GM18868 (cell line): ENCODE measurements around the gene ST3GAL6.
A peak's percentile ranks its signal among the peaks of the same experiment; 100 is the strongest.

Experiments used
- ATAC-seq: cut with Tn5 transposase; IDR thresholded peaks from one replicate; pipeline ENCODE4 v1.9.1; 2021; ENCODE audit warnings: mild to moderate bottlenecking, moderate library complexity; ENCODE audit not compliant: unreplicated experiment

ST3GAL6 gene

DNA sequence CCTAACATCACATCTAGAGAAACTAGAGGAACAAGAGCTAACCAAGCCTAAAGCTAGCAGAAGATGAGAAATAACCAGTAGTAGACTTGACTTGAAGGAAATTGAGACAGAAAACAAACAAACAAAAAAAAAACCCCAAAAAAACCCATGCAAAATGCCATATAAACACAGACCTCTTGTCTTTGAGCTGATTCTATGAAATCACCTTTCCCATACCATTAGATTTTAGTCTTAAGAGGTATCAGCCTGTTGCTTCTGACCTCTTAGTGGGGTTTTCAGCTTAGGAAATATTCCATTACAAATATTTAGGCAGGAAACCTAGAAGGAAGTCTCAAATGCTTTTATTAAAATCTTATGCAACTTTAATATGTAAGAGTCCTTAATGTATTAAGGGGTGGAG lies 23.9 kb upstream of the ST3GAL6 start:
- ATAC-seq = peak; percentile 46

DNA sequence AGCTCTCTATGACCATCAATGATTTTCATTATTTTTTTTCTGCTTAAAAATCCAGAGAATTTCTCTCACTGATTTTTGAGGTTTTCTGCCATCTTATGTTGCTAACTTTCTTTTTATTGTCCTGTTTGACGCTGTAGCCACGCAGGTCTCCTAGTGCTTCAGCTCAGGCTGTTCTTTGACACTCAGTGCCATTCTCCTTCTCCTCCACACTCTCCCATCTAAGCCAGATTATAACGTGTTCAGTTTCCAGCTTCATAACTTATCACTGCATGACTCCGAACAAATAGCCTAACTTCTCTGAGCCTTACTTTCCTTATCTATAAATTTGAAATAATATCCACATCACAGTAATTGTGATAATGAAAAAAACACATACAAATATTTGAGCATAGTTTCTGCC lies 22.8 kb upstream of the ST3GAL6 start:
- ATAC-seq = no peak

DNA sequence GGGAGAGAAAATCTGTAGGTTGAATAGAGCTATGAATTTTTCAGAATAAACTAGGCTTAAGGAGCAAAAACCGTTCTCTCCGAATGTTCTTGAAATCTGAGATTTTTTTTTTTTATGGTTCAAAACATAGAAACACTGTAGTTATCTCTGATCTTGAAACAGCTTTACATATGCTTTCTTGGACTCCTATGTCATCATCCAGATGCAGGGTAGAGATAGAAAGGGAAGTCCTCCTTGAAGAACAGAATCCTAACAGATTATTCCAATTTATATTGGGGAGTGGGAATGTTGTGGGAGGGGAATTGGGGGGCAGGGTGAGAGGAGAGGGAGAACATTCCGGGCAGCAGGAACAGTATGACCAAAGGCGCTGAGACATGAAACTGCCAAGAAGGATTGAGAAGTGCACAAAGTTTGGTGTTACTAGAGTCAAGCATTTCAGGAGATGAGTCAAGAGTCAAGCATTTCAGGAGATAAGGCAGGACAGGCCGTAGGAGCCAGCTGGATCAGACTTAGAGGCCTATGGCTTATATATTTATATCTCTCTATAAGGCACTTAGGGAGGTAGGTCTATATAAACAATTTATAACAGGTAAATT lies 21.9 kb upstream of the ST3GAL6 start:
- ATAC-seq = no peak

DNA sequence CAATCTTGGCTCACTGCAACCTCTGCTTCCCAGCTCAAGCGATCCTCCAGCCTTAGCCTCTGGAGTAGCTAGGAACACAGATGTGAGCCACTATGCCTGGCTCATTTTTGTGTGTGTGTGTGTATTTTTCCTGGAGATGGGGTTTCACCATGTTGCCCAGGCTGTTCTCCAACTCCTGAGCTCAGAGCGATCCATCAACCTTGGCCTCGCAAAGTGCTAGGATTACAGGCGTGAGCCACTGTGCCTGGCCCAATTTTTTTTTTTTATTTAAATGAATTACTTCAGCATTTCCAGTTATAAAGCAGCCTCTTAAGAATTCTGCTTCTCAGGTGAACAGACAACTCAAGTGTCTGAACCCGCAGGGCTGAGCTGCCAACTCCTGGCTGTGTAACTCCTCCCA lies 20.1 kb upstream of the ST3GAL6 start:
- ATAC-seq = no peak

DNA sequence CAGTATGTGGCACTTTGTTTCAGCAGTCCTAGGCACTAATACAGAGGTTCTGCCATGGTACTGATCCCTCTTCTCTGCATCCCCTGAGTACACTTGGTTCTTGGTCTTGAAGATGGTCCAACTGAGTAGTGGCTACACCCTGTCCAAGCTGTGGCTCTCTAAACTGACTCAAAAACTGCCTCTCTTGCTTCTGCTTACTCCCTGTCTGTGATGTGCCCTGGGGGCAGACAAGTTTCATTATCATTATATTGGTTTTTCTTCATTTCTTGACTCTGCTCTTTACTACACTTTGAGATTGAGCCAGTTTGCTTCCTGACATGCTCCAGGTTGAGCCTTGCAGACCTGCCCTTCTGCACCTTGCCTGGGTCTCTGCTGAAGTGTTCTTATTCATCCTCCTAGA lies 18.9 kb upstream of the ST3GAL6 start:
- ATAC-seq = peak; percentile 62

DNA sequence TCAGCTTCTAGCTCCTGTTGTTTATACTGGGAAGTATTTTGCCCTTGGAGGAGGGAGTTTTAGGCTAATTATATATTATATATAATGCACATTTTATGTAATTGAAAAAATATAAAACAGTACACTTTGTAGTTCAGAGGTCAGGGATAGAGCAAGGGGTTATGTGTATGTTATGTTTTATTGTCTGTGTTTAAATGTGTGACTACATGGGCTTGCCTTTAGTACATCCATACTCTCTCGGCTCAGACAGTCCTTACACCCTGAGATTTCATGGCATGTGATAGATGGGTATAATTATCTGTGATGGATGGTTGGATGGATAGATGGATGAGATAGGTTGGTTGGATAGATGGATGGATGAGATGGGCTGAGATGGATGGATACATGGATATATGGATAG lies 17.4 kb upstream of the ST3GAL6 start:
- no peak for ATAC-seq

DNA sequence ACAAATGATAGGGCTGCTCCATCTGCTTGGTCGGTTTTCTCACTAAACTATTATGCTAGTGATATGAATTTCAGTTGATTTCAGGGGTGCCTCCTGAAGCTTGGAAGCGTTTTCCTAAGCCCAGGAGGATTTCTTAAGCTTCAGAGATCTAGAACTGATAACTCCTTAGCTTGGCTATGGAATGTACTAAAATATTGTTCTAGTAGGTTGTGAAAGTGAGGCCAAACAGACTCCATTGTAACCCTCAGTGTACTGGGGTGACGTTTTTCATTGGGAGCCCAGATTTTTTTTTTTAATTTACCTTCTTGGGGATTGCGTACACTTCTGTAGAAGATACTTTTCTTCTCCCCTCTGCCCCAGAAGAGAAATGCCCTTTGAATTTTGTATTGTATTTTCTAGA lies 17.0 kb upstream of the ST3GAL6 start:
- no peak for ATAC-seq

DNA sequence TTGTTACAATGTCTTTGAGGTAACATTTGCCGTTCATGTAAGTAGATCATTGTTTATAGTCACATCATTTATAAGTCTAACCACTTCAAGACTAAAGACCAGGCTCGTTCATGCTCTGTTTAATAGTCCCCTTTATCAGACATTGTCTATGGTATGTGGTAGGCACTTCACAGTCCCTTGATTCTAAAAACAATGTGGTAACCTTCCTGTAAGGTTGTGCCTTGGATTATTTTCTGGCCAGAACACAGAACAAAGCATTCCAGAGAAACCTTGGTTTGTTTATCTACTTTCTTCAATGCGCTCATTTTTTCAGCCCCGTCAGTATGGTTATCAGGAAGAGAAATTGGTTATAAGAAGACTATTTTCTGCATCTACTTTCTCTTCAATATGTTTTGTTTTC lies 16.3 kb upstream of the ST3GAL6 start:
- no peak for ATAC-seq

DNA sequence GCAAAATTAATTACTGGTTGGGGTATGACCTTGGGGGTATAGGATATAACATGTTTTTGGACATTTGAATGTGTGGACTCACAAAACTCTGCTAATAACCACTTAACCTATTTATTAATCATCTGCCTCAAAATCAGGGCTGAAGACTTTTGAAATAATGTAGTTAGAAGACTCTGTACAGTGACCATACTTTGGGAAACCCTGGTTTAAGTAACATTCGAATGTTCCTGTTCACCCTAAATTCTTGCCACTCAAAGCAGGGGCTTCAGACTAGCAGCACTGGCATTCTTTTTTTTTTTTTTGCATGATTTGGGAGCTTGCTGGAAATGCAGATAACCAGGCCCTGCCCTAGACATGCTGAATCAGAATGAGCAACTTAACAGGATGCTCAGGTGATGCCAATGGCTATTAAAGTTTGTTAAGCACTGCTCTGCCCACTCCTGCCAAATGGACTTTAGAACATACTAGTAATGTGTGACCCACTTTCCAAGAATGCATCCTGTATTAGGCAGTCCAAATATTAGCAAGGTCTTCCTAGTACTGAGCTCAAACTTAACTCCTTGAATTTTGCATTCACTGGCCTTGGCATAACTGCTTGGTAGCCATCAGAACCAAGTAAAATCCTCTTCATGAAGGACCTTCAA lies 12.7 kb upstream of the ST3GAL6 start:
- ATAC-seq = no peak

DNA sequence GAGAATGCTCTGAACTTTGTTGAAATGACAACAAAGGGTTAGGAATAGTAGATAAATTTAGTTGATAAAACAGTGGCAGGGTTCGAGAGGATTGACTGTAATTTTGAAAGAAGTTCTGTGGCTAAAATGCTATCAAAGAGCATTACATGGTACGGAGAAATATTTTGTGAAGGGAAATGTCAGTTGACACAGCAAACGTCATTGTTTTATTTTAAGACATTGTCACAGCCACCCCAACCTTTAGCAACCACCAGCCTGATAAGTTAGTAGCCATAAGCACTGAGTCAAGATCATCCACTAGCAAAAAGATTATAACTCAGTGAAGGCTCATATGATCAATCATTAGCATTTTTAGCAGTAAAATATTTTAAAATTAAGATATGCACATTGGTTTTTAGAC lies 8.7 kb upstream of the ST3GAL6 start:
- peak; percentile 38 for ATAC-seq

DNA sequence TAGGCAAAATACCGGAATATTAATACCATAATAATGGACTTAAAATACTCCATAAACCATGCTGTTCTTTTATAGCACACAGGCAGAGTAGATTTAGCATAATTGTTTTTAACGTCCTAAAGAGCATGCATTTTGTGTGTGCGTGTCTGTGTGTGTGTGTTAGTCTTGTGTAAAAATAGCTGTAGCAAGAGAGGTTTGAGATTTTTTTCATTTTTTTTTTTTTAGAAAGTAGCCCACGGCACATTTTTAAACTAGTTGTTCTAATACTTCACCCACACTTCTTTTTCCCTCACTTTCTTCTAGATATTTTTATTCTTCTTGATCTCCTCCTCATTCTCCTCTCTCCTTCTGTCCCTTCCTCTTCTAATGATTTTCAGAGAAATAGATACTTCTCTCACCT lies 7.5 kb upstream of the ST3GAL6 start:
- ATAC-seq = no peak

DNA sequence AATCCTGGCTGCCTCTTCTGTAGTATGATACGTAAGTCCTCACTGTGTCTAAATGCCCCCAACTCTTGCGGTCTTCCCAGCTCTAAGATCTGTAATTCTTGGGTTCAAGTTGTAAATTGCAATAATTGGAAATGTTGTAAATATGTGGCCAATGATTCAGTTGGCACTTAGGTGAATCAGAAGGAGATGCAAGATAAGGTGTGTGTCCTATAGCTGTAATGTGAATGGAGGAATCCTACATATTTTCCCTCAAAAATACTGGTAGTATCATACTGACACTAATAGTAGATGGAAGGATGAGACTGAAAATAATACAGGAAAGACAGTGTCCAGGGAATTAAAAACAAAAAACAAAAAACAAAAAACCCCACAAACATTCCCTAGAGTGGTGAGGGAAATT lies 3.5 kb upstream of the ST3GAL6 start:
- ATAC-seq = no peak

DNA sequence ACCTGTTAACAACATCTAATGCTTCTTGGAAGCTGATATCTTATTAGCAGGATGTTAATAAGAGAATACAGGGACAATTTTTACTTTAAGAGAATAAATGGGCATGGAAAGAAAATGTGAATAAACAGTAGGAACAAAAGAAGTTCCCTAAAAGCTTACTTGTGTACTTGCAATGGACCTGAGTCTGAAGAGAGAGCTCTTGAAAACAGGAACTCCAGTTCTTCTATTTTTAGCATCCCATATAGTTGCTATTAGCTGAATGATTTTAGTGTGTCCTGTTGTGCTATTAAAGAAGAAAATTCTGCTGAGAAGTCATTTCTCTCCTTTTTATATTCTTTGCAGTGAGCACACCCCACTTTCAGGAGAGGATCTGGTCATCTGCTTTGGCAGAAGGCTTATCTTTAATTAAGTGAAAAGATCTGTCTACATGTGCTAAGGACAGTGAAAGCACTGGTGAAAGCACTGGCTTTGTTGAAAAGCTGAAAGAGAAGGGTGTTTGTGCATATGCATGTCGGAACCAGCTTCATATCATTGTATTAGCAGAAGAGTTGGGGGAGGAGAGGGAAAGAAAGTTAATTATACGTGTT lies 1.4 kb upstream of the ST3GAL6 start:
- ATAC-seq = no peak

DNA sequence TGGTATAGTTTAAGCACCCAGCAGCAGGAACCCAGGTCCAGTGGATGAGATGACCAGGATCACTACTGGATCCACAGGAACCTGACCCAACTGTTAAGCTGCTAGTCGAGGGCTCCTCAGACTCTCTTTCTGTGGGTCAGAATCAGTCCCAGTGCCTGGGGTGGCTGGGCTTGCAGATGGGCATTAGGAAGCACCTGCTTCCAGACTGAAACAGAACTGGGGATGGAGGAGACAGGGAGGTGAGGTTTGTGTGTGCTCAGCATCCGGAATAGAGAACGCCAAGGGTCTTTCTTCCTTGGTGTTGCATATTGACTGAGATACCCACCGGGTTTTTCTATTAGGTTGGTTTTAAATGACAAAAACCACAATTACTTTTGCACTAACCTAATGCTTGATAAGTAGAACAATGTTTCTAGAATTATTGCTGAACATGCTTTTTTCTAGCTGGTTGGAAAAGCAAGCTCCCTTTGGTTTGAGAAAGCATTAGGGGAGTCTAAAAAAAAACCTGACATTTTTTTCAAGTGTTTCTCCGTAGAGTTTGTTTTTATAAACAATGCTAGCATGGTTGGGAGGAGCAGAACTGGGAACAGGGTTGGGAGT lies 779 bp downstream of the ST3GAL6 start:
- ATAC-seq = no peak

DNA sequence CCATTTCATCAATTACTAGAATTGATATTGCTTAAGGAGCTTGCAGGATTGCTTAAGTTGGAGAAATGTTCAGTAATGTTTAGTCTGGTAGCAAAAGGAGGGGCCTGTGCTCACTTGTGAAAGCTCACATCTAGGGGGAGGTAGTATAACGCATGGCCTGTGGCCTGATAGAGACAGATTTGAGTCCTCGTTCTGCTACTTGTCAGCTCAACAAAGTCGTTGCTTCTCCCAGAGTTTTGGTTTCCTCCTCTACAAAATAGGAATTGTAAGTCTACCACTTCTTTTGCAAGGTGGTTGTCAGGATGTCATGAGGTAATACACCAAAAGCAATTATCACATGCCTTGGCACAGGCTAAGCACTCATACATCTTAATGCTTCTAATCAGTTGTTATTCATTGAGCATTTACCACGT lies 1.3 kb downstream of the ST3GAL6 start:
- ATAC-seq = no peak

DNA sequence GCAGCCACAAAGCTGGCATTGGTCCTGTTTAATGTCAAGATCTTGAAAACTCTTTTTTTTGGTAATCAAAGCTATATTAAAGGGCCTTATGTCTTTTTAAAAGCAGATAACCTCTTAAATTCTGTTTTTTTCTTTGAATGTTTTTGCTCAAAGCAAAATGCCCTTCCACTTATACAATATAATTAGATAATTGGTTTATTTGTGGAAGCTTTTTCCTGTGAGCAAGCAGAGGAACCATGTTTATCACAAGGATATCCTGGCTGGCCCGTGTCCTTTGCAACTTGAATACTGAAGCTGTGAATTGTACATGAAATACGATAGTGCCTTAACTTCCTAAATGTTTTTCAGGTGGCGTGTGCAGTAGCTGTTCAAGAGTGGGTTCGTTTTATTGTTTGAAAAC lies 2.6 kb downstream of the ST3GAL6 start:
- no peak for ATAC-seq

DNA sequence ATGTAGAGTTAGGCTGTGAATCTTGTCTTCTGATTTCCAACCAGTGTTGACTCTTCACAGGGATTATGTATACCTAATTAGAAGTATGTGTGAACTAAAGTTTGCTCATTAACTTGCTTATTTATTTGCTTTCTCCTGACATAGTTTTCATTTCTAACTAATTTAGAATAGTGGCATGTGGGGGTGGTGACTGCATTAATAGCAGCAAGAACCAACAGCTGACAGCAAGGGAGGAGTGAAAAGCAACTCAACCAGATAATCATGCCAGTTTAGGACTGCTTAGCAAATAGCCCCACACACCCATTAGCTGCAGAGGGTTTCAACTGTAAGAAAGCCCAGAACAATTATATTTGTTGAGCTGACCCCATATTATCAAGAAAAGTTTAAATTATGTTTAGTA lies 3.8 kb downstream of the ST3GAL6 start:
- ATAC-seq = no peak

DNA sequence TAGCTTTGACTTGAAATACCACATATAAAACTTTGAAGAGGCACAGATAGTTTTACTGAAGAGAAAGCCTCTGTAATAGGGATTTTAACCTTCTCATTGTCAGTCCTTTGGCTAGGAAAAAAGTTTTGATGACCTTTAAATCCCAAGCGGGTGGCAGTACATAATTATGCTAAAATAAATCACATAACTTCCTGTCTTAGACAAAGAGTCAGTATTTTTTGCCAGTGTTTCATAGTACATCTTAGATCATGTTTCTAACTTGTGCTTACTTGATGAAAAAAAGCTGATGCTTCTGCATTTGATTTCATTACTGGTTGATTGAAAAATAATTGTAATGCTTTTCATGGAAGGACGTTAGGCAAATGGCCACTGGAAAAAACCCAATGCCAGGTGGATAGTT lies 5.8 kb downstream of the ST3GAL6 start:
- ATAC-seq = no peak

DNA sequence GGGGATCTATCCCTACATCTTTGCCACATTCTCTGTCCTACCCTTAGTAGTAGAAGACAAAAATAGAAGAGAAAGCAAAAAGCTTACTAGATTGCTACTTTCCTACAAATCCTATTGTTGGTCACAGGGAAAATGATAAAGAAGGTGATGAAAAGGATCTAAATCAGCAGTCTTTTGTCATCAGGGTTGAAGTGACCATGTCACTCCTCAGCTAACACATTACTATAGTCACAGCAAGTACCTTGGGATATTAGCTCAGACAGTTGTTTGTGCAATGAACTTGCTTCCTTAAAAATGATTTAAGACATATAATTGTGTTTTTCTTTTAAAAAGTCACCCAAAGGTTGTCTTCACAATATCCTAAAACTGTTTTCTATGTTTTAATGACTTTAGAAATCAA lies 6.3 kb downstream of the ST3GAL6 start:
- no peak for ATAC-seq

DNA sequence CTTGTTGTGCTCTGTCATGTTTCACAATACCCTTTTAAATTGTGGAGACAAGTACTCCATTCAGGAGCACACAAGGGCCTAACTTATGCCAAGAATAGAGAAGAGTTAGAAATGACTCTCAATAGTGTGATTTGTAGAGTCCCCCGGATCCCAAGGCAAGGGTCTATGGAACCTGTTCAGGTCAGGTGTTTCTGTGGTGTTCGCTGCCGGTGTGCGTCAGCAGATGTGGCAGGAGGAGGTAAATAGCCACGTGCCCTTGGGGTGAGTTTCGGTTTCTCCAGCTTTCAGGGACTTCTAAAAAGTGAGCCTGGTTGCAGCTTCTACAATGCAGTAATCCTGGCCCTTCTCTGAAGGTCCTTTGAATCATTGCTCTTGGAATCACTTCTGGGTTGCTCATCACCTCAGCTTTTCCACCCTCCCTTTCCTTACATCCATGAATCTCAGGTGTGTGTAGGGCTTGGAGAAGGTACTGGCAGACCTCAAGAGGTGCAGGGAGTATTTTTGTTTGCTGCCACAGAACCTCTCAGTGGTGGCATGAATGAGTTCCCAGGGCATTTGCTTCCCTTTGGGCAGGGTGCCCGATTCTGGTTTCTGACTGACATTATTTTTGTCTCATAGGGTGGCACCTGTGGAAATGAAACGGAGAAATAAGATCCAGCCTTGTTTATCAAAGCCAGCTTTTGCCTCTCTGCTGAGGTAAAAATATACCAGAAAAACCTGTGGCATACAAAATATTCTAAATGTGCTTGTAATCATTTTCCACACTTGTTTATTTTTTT lies 7.3 kb downstream of the ST3GAL6 start:
- peak; percentile 81 for ATAC-seq

DNA sequence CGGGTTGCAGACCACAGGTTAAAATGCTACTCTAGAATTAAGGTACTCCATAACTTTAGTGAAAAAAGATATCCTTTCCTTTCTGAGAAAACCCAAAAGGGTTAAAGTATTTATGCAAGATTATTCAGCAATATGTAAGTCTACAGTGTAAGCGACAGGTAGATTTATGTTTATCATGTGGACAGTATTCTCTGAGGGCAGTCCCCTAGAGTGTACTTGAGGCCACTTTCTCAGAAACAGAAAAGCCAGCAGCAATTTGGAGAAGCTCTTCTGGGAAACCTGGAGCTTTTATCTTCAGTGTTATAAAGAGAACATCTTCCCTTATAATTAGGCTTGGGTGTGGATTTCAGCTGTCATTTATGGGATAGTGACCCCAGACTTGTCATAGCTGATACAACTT lies 8.9 kb downstream of the ST3GAL6 start:
- no peak for ATAC-seq
